Ishikawa (cell line): Measurements from ENCODE around the gene RPA1.

Experiments used
- CEBPB ChIP-seq: IDR thresholded peaks from 2 replicates; pipeline ENCODE4 v1.6.1; 2012
- CREB1 ChIP-seq: IDR thresholded peaks from 2 replicates; pipeline ENCODE4 v1.6.1; 2012; ENCODE audit warnings: low read depth
- EGR1 ChIP-seq: IDR thresholded peaks from 2 replicates; pipeline ENCODE4 v1.6.1; 2012
- EP300 ChIP-seq: IDR thresholded peaks from 2 replicates; pipeline ENCODE4 v1.6.1; 2012; ENCODE audit warnings: borderline replicate concordance
- FOXM1 ChIP-seq: IDR thresholded peaks from 2 replicates; pipeline ENCODE4 v1.6.1; 2012; ENCODE audit warnings: low read depth, borderline replicate concordance
- NFIC ChIP-seq: IDR thresholded peaks from 2 replicates; pipeline ENCODE4 v1.6.1; 2012
- RAD21 ChIP-seq: IDR thresholded peaks from 2 replicates; pipeline ENCODE4 v1.6.1; 2012; ENCODE audit warnings: low read depth
- TAF1 ChIP-seq: IDR thresholded peaks from 2 replicates; pipeline ENCODE4 v1.6.1; 2012; ENCODE audit warnings: low read depth, mild to moderate bottlenecking
- TCF12 ChIP-seq: IDR thresholded peaks from 2 replicates; pipeline ENCODE4 v1.6.1; 2012; ENCODE audit warnings: low read depth
- TEAD4 ChIP-seq: IDR thresholded peaks from 2 replicates; pipeline ENCODE4 v1.6.1; 2012
- YY1 ChIP-seq: IDR thresholded peaks from 2 replicates; pipeline ENCODE4 v1.6.1; 2012; ENCODE audit warnings: low read depth
- ZBTB7A ChIP-seq: IDR thresholded peaks from 2 replicates; pipeline ENCODE4 v1.6.1; 2012; ENCODE audit warnings: low read depth
- TF ChIP-seq, protein P1 (sequence below): IDR thresholded peaks from 2 replicates; pipeline ENCODE4 v1.6.1; 2012
- TF ChIP-seq, protein P2 (sequence below): IDR thresholded peaks from 2 replicates; pipeline ENCODE4 v1.6.1; 2012
- TF ChIP-seq, protein P3 (sequence below): IDR thresholded peaks from 2 replicates; pipeline ENCODE4 v1.6.1; 2012; ENCODE audit warnings: low read depth, mild to moderate bottlenecking

RPA1 gene

DNA sequence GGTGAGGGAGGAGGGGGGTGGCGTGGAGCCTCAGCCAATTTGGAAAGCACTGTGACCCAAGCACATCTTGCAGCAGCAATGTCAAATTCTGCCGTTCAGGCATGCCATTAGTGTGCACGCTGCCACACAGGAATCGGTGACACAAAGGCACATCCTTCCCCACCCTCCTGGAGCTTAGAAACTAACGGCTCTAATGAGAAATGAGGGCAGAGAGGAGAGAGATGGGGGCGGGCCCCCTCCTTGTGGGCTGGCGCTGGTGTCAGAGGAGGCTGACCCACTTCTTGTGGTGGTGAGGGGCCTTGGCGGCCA, 100.5 kb downstream of the RPA1 start:
- no peak for TF ChIP-seq EP300
- no peak for TF ChIP-seq YY1
- no peak for TF ChIP-seq EGR1
- TF ChIP-seq FOXM1: no peak
- TF ChIP-seq CEBPB: no peak
- TF ChIP-seq, protein P1, sequence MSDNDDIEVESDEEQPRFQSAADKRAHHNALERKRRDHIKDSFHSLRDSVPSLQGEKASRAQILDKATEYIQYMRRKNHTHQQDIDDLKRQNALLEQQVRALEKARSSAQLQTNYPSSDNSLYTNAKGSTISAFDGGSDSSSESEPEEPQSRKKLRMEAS: no peak
- TF ChIP-seq TEAD4: no peak
- TF ChIP-seq NFIC: no peak

DNA sequence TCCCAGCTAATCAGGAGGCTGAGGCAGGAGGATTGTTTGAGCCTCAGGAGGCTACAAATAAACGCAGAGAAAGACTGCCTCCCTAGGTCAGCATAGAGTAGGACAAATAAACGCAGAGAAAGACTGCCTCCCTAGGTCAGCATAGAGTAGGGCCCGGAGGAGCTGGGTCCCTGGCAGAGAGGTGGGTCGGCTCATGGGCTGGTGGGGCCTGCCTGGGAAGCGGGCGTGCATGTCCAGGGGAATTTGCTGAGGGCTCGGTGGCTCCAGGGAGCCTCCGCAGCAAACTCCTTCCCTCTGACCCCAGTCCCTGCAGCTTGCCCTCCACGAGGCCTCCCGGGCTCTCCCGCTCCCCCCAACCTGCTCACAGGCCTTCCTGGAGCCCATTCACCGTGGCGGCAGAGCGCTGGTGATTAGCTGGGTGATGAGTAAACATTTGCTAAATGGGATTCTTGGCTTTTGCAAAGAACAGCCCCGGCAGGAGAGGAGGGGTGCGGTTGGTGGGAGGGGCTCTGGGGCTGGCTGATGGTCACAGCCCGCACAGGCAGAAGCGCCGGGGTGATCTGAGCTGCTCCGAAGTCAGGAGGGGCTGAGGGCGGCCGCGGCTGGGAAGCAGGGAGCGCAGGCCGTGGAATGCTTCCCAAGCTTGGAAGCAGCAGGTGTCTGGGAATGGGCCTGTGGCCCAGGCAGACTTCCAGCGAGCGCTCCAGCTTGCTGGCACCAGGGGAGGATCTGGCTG, 102.2 kb downstream of the RPA1 start:
- TF ChIP-seq, protein P2, sequence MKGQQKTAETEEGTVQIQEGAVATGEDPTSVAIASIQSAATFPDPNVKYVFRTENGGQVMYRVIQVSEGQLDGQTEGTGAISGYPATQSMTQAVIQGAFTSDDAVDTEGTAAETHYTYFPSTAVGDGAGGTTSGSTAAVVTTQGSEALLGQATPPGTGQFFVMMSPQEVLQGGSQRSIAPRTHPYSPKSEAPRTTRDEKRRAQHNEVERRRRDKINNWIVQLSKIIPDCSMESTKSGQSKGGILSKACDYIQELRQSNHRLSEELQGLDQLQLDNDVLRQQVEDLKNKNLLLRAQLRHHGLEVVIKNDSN: no peak
- TF ChIP-seq YY1: no peak
- TF ChIP-seq CEBPB: no peak
- TF ChIP-seq CREB1: no peak
- TF ChIP-seq, protein P1: no peak
- no peak for TF ChIP-seq EGR1
- no peak for TF ChIP-seq FOXM1
- TF ChIP-seq EP300: no peak
- TF ChIP-seq TCF12: no peak

DNA sequence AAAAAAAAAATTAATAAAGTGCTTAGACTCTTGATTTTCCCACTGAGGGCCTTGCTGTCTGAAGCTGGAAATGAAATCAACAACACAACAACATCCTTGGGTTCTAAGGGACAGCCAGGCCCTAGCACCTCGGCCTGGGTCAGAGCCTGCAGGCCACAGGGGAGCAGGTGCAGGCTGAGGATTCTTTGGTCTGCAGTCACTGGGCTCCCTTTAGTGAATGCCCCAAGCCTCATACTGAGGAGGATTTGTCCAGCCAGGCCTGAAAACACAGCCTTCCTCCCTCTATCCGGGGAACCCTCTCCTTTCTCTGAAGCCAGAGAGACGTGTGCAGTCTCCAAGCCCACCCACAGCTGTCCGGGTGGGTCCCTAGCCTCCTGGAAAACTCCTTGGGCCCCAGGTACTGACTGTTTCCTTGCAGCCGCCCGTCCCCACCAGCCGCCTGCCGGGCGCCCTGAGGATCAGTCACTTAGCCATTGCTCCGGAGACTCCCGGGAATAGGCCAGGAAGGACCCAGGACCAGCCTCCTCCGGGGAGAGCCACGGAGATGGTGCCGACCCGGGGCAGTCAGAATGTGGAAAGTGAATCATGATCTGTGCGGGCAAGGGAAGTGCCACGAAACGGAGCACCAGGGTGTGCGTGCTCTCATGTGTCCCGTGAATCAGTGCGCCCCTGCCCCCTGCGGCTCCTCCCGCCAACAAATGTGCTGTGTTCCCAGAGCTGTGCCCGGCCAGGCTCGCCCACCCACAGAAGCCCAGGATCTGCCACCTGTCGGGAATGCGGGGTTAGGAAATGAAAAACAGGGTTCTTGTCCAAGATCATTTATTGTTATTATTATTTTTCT, 104.3 kb downstream of the RPA1 start:
- TF ChIP-seq TAF1 (no peak), FOXM1 (no peak), CREB1 (no peak), TEAD4 (no peak), EP300 (no peak), YY1 (no peak), EGR1 (no peak), ZBTB7A (no peak), NFIC (no peak)
- TF ChIP-seq, protein P3, sequence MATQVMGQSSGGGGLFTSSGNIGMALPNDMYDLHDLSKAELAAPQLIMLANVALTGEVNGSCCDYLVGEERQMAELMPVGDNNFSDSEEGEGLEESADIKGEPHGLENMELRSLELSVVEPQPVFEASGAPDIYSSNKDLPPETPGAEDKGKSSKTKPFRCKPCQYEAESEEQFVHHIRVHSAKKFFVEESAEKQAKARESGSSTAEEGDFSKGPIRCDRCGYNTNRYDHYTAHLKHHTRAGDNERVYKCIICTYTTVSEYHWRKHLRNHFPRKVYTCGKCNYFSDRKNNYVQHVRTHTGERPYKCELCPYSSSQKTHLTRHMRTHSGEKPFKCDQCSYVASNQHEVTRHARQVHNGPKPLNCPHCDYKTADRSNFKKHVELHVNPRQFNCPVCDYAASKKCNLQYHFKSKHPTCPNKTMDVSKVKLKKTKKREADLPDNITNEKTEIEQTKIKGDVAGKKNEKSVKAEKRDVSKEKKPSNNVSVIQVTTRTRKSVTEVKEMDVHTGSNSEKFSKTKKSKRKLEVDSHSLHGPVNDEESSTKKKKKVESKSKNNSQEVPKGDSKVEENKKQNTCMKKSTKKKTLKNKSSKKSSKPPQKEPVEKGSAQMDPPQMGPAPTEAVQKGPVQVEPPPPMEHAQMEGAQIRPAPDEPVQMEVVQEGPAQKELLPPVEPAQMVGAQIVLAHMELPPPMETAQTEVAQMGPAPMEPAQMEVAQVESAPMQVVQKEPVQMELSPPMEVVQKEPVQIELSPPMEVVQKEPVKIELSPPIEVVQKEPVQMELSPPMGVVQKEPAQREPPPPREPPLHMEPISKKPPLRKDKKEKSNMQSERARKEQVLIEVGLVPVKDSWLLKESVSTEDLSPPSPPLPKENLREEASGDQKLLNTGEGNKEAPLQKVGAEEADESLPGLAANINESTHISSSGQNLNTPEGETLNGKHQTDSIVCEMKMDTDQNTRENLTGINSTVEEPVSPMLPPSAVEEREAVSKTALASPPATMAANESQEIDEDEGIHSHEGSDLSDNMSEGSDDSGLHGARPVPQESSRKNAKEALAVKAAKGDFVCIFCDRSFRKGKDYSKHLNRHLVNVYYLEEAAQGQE: no peak
- TF ChIP-seq, protein P2: no peak

DNA sequence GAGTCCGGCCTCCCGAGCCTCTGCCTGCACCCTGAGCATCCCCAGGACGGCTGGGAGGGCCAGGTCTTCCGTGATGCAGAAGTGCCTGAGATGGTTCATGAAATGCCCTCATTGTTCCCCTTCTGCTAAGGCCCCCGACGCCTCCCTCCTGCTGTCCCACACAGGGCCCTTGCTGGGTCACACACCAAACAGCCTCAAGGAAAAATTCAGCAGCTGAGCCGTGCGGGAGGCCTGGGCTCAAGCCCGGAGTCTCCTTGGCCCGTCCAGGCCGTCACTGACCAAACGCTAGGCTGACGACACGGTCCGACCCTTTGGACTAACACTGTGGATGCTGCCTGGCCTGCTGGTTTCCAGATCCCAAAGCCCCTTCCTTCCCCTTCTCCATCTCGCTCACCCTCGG, 105.1 kb downstream of the RPA1 start:
- no peak for TF ChIP-seq CEBPB
- TF ChIP-seq, protein P3: no peak
- no peak for TF ChIP-seq ZBTB7A
- TF ChIP-seq FOXM1: no peak
- no peak for TF ChIP-seq TAF1
- TF ChIP-seq, protein P1: no peak
- TF ChIP-seq TCF12: no peak
- no peak for TF ChIP-seq YY1
- TF ChIP-seq, protein P2: no peak
- TF ChIP-seq CREB1: no peak
- no peak for TF ChIP-seq TEAD4

DNA sequence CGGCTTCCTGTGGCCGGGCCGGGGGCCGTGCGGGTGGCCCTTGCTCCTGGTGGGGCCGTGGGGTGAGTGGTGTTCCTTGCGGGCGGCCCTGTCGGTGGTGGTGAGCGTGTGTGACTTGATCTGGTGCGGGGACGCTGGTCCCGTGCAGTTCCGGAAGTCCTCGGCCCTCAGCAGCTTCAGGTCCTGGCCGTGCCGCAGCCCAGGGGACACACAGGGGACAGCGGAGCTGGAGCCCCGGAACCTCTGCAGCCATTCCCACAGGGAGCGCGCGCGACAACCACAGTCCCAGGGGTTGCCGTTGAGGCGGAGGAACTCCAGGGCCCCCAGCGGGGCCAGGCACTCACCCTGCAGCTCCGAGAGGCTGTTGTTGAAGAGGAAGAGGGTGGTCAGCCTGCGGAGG, 107.0 kb downstream of the RPA1 start:
- TF ChIP-seq TCF12 (no peak), CEBPB (no peak), RAD21 (no peak), NFIC (no peak), EP300 (no peak), YY1 (no peak), CREB1 (no peak), TAF1 (no peak), EGR1 (no peak), ZBTB7A (no peak), TEAD4 (no peak), FOXM1 (no peak)
- TF ChIP-seq, protein P3: no peak
- TF ChIP-seq, protein P1: no peak
- TF ChIP-seq, protein P2: no peak
